GM19468 (cell line): Measurements from ENCODE around the gene DPP10.
"Not testable (repeated sequence)": the region's sequence is repeated elsewhere in the genome, so short reads cannot be mapped to it uniquely, and the experiment has no call there.

Experiments
- ATAC-seq: cut with Tn5 transposase; IDR thresholded peaks from one replicate; pipeline ENCODE4 v1.9.1; 2021; ENCODE audit warnings: mild to moderate bottlenecking, moderate library complexity, moderate number of reproducible peaks; ENCODE audit not compliant: unreplicated experiment; ENCODE audit errors: extremely low read depth

Gene DPP10

DNA sequence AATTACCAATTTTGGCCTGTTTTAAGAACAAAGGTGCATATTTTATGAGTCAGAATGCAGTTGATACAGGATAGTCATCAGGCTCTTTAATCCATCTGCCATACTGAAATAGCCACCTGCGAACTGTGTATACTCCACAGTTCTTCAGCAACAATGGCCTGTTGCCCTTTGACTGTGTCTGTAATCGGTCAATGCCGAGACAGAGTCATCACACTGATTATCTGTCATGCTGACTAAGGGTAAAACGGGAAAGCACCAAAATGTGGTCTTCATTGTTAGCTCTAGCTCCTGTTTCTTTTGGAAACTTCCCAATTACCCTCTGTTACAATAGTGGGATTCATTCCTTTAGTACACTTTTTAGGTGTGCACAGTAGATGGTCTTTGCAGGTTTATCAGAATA lies 871.7 kb downstream of the DPP10 start:
- no peak for ATAC-seq

DNA sequence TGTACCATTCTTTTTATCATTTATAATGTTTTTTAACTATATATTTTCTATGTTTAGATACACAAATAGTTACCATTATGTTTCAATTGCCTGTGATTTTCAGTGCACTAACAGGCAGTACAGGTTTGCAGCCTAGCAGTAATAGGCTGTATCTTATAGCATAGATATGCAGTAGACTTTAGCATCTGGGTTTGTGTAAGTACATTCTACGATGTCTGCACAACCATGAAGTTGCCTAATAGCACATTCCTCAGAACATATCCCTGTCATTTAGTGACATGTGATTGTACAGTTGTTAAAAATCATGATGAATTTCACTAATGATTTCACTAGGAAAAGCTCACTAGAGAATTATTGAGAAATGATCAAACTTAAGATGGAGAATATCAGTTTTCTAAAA lies 884.6 kb downstream of the DPP10 start:
- no peak for ATAC-seq

DNA sequence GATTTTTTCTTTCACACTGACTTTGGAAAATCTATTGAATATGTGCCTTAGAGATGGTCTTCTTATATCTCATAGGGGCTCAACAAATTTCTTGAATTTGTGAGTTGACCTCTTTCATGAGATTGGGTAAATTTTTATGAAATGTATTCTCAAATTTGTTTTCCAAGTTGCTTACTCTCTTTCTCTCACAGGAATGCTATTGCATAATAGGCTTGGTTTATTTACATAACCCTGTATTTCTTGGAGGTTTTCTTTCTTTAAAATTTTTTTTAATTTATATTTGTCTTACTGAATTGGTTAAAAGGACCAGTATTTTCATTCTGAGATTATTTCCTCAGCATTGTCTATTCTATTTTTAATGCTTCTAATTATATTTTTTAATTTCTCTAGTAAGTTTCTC lies 917.1 kb downstream of the DPP10 start:
- no peak for ATAC-seq

DNA sequence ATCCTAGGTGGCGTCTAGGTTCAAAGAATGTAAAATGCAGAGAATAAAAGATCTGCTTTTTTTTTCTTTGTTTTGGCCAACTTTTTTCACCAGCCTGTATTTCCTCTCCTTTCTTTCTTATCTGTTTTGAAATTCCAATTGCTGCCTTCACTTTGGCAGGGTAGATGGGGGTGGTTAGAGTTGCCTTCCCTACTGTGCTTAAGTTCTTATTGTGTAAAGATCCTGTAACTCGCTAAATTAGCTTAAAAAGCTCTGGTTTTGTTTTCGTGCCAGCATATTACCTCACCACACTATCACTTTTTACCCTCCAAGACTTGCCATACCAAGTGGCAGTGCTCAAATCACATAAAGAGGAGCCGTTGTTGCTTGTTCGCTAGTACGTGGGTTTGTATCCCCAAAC lies 921.7 kb downstream of the DPP10 start:
- no peak for ATAC-seq

DNA sequence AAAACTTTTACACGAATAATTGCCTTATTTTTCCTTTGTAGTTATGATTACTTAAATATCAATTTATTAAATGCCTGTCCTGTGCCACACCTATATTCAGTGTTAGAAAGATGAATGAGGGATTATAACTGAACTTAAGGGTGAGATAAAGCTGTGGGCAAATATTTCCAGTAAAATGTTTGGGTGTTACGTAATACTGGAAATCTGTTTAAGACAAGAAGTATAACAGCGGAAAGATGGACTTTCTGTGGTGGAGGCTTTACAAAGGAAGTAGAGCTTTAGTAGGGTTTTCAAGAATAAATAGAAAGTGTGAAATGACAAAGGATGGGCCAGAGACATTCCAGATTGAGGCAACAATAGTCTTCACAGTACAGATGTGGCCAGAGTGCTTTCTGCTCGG lies 927.0 kb downstream of the DPP10 start:
- ATAC-seq: no peak

DNA sequence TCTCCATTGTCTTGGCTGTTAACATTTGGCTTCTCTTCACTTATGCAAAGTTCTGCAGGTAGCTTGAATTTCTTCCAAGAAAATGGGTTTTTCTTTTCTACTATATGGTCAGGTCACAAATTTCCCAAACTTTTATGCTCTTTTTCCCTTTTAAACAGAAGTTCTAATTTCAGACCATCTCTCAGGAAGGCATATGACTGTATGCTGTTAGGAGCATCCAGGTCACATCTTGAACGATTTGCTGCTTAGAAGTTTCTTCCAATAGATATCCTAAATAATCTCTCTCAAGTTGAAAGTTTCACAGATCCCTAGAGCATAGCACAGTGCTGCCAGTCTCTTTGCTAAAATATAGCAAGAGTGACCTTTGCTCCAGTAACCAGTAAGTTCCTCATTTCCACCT lies 932.5 kb downstream of the DPP10 start:
- no peak for ATAC-seq

DNA sequence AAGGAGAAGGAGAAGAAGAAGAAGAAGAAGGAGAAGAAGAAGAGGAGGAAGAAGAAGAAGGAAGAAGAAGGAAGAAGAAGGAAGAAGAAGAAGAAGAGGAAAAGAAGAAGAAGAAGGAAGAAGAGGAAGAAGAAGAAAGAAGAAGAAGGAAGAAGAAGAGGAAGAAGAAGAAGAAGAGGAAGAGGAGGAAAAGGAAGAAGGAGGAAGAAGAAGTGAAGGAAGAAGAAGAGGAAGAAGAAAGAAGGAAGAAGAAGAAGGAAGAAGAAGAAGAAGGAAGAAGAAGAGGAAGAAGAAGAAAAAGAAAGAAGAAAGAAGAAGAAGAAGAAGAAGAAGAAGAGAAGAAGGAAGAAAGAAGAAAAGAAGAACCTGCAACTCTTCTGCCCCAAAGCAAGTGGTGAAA lies 942.0 kb downstream of the DPP10 start:
- no peak for ATAC-seq

DNA sequence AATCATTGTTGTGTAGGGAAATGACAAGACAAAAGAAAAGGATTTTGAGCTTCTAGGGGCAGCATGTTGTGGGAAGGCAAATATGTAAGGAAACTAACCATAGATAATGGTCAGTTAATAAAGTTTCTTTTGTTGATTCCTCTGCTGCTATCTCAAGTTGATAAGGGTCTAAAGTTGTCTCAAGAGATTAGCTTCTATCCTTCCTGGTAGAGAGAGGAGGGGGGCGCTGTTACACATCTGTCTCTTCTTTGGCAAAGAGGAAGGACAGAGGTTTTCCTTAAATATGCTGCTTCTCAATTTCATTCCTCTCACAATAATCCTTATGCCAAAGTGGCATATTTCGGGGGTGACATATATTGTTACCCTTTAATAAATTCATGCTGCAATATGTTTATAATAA lies 944.0 kb downstream of the DPP10 start:
- no peak for ATAC-seq

DNA sequence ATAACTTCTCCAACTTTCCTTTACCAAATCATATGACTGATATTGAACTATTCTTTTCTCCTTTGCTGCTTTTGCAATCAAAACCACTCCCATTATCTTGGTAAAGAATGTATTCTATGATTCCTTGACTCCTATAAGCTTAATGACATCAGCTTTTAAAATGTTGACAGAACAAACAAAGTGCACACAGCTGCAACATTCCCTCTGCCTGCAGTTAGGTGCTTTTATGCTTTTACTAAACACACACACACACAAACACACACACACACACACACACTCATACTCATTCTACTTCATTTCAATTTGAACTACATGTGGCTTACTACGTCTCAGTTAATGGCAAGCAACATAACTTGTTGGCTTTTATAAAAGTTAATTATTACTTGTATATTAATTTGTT lies 946.6 kb downstream of the DPP10 start:
- ATAC-seq: no peak

DNA sequence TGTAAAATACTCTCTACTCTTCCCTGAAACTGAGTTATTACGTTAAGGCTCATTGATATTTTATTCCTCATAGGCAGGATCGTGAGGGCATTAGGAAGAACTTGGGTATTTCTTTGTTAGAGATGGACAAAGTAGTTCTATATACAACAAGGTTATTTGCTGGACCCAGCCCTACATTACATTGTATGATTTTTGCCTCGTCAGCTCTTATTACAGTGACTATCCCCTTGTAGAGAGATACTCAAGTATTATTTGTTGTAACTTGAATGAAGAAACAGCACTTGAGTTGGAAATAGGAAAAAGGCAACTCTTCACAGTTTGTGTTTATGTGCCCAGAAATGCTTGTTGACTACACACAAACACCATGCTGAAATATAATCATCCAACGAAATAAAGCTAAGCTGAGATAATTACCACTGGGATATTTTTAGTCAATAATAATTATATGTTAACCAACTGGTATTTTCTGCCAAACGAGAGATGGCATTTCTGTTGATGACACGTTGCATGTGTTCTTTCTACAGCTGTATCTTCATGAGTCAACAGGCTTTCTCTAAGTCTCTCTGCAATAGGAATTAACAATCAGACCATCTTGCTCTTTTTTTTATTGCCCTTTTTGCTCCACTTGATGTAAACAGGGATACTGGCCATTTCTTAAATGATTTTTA lies 947.6 kb downstream of the DPP10 start:
- no peak for ATAC-seq

DNA sequence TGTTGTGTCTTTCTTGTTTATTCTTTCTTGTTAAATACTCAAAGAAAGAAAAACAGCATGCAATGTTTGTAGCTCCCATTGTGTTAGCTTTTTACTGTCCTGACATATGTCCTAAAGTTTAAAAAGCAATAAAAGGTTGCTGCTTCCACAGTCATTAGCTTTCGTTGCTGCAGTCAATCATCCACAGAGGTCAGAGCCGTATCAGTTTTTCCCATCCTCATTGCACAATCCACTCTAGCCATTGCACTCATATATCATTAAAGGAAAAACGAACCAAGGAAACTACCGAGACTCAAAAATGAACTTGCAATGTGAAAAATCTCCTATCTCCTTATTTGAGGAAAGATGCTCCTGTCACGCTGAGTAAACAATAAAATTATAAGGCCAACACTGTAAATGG lies 954.1 kb downstream of the DPP10 start:
- no peak for ATAC-seq

DNA sequence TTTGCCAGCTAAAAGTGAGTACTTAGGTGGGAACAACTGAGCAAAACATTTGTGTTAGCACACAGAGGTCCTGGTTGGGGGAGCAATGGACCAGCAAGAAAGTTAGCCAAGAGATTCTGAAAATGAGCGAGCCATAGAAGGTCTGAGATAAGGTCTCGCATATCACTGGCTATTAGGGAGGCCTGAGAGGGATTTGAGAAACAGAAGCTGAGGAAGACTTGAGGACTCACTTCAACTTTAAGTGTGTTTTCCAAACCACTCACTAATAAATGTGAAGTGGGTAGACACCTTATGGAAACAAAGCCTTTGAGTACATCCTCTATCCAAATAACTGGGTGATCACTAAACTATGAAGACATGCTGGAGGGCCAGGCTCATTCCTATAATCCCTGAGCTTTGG lies 958.5 kb downstream of the DPP10 start:
- no peak for ATAC-seq

DNA sequence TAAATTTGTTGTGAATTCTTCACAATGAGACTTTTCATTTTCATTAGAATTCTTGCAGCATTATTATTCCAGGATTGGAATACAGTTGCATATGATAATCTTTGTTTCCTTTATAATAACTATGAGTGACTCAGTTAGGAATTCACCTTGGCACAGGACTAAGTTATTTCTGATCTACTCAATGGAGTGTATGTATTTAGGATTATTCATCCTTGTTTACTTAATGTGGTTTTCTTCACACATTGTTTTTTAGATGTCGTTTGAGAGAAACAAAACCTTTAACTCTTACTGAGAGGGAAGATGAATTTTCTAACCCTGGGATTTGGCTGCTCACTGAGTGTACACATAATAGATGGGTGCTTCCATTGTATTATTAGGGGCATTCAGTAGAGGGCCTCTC lies 970.1 kb downstream of the DPP10 start:
- ATAC-seq: no peak

DNA sequence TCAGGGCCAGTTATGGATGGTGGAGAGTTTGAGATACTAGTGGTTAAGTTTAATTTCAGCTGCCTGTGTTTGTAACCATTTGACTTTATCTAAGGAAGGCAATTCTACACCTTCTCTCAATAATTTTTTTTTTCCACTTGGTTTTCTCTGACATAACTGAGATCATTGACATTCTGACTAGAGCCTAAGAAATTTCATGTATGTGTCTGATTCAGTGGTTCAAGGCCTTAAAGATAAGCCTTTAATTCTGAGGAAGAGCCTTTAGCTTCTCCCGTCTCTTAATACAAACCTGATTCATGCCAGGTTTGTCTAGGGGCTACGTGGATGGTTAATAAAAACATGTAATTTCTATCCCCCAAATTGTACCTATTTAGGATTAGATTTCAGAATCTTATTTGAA lies 971.4 kb downstream of the DPP10 start:
- ATAC-seq: no peak

DNA sequence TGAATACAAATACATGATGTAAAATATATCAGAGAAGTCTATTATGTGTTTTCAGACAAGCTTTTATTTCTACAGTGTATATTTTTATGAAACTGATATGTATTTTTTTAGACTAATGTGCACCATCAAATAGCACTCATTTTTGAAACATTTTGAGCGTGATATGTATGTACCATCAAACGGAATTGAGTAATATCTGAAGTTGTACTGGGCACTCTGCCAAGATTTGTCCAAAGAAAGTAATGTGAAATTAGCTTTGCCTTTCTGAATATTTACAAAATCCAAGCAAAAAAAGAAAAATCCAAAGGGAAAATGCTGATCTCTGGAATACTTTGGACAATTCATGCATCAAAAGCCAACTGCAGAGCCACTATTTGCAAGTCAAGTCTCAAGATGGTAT lies 972.0 kb downstream of the DPP10 start:
- no peak for ATAC-seq

DNA sequence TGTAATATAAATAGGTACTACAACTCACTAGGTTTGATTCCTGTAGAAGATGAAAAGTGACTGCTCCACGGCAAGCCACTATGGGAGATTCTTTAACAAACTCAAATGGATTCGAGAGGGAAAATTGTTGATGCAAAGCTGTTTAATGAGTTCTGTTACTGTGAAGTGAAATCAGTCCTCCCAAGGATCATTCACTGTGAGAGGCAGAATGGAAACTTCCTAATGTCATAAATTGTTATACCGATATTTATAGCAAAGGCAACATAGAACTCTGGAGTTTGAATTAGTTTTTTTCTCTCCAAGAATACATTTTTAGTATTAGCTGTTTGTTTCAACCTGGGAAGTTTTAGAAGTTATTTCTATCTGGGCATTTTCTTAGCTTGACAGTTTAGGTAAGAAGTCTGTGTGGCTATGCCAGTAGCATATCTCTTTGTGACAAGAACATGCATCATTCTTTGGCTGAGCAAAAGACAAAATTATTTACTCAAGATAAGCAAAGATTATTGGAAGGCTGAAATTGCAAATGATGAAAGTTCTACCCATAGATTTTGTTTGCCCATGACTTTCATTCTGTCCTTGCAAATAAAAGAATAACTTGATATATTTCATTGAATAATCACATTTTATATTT lies 979.7 kb downstream of the DPP10 start:
- no peak for ATAC-seq

DNA sequence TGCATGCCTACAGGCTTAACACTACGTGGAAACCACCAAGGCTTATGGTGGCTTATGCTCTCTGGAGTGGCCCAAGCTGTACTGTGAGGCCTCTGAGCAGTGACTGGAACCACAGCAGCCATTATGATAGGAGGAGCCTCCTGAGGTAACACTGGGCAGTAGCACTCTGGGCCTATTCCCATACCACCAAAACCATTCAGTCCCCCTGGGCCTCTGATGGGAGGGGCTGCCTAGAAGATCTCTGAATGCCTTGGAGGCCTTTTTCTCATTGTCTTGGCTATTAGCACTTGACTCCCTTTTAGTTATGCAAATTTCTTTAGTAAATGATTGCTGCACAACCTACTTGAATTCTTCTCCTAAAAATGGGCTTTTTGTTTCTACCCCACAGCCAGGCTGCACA lies 985.0 kb downstream of the DPP10 start:
- no peak for ATAC-seq

DNA sequence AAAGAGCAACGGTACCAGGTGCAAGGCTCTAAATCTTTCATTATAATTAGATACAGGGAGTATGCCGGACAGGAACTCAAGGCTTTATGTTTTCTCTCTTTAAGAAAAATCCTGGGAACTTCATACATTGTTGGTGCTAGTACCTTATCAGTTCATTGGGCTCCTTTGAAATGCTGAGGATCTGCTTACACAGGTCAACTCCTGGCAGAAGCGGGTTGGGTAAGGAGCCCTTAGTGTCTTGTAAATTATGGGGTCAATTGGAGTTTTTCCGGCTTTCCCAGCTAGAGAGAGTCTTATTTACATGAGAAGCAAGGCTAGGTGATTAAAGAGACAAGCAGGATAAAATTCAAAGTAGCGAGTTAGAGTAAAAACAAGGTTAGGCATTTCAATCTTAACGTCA lies 998.3 kb downstream of the DPP10 start:
- not testable (repeated sequence) for ATAC-seq

DNA sequence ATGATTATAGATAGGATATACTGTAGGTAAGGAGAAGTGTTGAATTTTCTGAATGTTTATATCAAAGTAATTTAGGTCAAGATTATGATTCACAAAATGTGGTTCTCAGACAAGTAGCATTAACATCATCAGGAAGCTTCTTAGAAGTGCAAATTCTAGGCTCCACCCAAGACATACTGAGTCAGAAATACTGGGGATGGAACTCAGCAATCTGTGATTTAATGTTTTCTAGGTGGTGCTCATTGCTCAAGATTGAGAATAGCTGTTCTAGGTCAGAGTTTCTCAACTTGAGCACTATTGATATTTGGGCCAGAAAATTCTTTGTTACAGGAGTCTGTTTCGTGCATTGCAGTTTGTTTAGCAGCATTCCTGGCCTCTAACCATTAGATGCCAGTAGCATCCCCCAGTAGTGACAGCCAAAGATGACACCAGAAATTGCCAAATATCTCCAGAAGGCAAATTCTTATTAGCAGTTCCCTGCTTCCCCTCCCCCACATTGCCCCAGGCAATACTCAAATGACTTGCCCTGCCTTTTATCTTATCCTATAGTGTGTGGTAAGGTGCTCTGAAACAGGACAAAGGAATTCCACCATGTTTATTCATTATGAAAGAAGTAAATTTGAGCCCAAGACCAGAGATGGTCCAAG lies 1001.2 kb downstream of the DPP10 start:
- no peak for ATAC-seq

DNA sequence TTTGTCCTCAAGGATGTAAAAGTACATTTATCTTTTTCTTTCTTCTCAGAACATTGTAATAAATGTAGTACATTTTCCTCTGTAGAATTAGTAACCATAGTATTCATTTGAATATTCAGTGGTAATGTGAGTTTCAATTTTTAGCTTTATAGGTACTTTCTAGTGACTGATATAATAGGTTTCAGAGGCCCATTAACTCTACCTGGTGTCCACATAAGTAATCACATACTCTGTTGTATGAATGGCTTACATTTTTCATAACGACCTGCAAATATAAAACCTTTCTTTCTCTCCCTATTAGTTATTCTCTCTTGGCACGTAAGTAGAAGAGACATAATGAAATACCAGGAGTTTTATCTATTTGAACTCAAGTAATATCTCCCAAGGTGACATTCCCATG lies 1017.6 kb downstream of the DPP10 start:
- ATAC-seq: no peak

DNA sequence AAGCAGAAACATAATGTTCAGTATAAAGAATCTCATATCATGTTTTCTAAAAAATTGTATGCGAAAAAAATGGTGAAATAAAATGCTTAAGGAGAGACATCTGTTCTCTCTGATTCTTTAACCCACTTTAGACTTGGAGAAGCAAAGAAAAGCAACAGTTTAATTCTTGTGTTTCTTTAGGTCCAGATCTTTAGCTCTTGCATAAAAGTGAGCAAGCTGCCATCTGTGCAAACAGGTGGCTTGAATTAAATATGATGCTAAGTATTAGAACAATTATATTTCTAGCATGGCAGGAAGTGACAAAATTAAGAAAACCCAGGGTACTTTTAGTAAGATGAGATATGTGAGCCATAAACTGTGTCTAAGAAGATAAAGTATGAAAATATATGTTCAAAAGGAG lies 1038.3 kb downstream of the DPP10 start:
- ATAC-seq: no peak

DNA sequence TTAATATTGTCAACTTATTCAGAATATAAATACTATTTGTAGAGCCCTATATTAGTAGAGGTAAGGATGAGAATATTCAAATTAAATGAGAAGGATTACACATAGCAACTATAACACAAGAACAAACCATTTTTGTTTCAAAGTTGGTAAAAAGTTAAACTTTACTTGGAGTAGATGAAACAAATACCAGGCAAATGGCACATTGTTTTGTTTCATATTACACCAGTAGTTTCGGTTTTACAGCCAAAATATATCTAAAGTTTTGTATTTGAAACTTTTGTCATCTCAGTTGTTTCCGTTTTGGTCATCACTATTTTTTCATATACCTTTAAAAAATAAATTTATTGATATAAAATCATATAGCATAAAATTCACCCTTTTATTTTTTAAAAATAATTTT lies 1039.4 kb downstream of the DPP10 start:
- ATAC-seq: no peak
